Measurements from ENCODE around the gene ZGRF1. TPM values are rescaled to one million over a fixed set of nuclear protein-coding genes. Genes with fewer than 3 reads are reported as not detected.
A peak's percentile ranks its signal among the peaks of the same experiment; 100 is the strongest.
"Not testable (repeated sequence)": the region's sequence is repeated elsewhere in the genome, so short reads cannot be mapped to it uniquely, and the experiment has no call there.

ZGRF1 gene, protein sequence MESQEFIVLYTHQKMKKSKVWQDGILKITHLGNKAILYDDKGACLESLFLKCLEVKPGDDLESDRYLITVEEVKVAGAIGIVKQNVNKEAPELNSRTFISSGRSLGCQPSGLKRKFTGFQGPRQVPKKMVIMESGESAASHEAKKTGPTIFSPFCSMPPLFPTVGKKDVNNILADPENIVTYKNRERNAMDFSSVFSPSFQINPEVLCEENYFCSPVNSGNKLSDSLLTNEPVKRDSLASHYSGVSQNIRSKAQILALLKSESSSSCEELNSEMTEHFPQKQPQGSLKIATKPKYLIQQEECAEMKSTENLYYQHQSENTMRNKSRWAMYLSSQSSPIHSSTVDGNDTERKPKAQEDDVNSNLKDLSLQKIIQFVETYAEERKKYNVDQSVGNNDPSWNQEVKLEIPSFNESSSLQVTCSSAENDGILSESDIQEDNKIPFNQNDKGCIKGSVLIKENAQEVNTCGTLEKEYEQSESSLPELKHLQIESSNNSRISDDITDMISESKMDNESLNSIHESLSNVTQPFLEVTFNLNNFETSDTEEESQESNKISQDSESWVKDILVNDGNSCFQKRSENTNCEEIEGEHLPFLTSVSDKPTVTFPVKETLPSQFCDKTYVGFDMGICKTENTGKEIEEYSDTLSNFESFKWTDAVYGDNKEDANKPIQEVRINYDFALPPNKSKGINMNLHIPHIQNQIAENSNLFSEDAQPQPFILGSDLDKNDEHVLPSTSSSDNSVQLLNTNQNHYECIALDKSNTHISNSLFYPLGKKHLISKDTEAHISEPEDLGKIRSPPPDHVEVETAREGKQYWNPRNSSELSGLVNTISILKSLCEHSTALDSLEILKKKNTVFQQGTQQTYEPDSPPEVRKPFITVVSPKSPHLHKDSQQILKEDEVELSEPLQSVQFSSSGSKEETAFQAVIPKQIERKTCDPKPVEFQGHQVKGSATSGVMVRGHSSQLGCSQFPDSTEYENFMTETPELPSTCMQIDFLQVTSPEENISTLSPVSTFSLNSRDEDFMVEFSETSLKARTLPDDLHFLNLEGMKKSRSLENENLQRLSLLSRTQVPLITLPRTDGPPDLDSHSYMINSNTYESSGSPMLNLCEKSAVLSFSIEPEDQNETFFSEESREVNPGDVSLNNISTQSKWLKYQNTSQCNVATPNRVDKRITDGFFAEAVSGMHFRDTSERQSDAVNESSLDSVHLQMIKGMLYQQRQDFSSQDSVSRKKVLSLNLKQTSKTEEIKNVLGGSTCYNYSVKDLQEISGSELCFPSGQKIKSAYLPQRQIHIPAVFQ (N-terminal part only)
- polyA plus RNA-seq (2013, experiment 1 of 2), result 12.6 TPM
- 14.5 TPM for polyA plus RNA-seq (2013, experiment 2 of 2)

DNA sequence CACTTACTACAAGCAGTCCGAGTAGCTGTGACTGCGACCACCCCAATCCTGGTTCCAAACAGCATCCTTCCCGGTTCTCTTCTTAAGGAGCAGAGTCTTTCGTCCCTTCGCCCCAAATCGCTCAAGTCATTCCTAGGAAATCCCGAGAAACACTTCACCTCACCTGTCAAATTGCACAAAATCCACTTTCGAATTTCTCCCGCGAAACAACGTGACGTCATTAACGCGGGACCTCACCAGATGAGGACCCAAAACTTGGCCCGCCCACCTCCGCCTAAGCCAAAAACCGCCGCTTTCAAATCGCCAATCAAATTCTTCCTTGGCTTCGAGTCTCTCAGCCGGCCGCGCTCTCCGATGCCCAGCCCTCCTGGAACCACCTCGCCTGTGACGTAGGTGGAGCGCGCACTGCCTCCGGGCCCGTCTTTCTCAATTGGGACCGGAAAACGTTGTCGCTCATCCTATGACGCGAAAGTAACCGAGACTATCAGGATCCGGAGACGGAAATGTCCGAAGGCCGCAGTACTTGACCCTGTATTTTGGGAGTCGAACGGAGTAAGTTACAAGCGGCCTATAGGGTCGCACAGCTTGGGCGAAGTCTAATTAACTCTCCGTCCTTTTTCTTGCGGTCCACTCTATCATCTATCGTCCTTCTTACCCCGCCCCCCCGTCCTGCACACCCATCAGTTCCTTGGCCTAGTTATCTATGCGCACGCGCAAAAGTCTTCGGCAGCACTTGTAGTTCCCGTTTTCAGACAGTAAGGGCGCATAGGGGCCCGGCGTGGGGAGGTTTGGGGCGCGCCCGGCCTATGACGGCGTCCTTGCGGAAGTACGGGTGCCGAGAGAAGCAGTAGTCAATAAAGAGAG is at the start of gene ZGRF1, which contains the start of gene LARP7:
Gene ZGRF1 (minus strand): TSS at position 222 of the 864 bp plus-strand sequence. CDS start 3,733 bp downstream, outside the sequence.
Gene LARP7 (plus strand): TSS at position 456 of the 864 bp plus-strand sequence. CDS start 7,527 bp downstream, outside the sequence.
- Histone ChIP-seq H3K27ac (ENCODE audit: low read depth, low read length, severe bottlenecking) (peak within 1 kb of the TSS; percentile 97), H3K4me1 (ENCODE audit: control insufficient read depth, insufficient read depth, low read length, poor library complexity, severe bottlenecking) (peaks cover 4% of the 10 kb centered on the region), H3K9me3 (ENCODE audit: control insufficient read depth, low read length) (no peaks in the 10 kb centered on the region), H3K36me3 (ENCODE audit: control insufficient read depth, insufficient read depth, low read length) (peaks cover 6% of the 10 kb centered on the region), H3K4me3 (ENCODE audit: extremely low read depth, insufficient read depth, low read length, poor library complexity, severe bottlenecking) (peak within 1 kb of the TSS; percentile 82)
- WGBS, 2 experiments (ENCODE audit: insufficient coverage in 2 of 2), result 0% methylated on average over 60 to 63 of the region's 66 CpGs

DNA sequence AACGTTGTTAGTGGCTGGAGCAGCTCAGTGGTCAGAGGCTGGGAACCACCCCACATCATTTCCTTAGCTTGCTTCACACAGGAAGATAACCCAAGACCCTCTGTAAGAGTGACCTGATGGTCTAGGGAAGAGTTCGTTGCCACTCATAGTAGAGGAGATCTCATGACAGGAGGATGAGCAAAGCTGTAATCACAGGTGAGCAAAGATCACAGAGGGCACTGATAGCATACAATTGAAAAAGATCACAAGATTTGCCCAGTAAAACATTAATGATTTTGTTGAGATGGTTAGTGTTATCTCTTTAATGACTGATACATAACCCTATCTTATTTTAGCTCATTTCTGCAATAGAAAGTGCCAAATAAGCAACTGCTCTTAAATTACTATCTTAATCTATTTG is 44.3 kb upstream of the ZGRF1 start:
- Histone ChIP-seq H3K27ac (ENCODE audit: low read depth, low read length, severe bottlenecking) (no peak overlapping the region), H3K9me3 (ENCODE audit: control insufficient read depth, low read length) (no peaks in the 10 kb centered on the region), H3K36me3 (ENCODE audit: control insufficient read depth, insufficient read depth, low read length) (no peaks in the 10 kb centered on the region), H3K4me1 (ENCODE audit: control insufficient read depth, insufficient read depth, low read length, poor library complexity, severe bottlenecking) (no peaks in the 10 kb centered on the region), H3K4me3 (ENCODE audit: extremely low read depth, insufficient read depth, low read length, poor library complexity, severe bottlenecking) (no peak overlapping the region)
- WGBS, 2 experiments (ENCODE audit: insufficient coverage in 2 of 2), result no CpG with 5 or more reads among the region's 2 CpGs

GRCh38 chr4:112677519-112678091 is 40.9 kb upstream of the ZGRF1 start:
- 85 to 95% methylated on average over 2 of the region's 2 CpGs for WGBS, 2 experiments (ENCODE audit: insufficient coverage in 2 of 2)

DNA sequence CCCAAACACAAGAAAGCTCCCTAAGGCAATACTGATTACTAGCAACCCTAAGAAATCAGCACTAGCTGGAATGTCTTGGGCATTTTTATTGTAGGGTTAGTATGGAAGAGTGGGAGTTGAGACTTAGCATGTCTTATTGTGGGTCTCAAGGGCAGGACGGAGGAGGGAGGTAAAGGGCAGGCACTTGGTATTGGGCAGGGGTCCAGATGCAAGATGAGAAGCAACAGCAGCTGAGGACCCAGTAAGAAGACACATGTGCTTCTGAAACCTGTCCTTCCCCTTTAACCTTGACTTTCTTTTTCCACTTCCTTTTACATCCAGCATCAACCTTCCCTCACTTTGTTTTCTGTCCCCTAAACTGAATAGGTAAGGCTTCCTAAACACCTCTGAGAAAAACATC is 37.7 kb upstream of the ZGRF1 start:
- no peaks in the 10 kb centered on the region for H3K4me1 ChIP-seq (ENCODE audit: control insufficient read depth, insufficient read depth, low read length, poor library complexity, severe bottlenecking)

More at GRCh38 chr4:112677519-112678091, 40.9 kb upstream of the ZGRF1 start:
- Histone ChIP-seq H3K4me1 (ENCODE audit: control insufficient read depth, insufficient read depth, low read length, poor library complexity, severe bottlenecking) (no peaks in the 10 kb centered on the region), H3K9me3 (ENCODE audit: control insufficient read depth, low read length) (no peaks in the 10 kb centered on the region), H3K36me3 (ENCODE audit: control insufficient read depth, insufficient read depth, low read length) (no peaks in the 10 kb centered on the region), H3K27ac (ENCODE audit: low read depth, low read length, severe bottlenecking) (no peak overlapping the region), H3K4me3 (ENCODE audit: extremely low read depth, insufficient read depth, low read length, poor library complexity, severe bottlenecking) (no peak overlapping the region)

DNA sequence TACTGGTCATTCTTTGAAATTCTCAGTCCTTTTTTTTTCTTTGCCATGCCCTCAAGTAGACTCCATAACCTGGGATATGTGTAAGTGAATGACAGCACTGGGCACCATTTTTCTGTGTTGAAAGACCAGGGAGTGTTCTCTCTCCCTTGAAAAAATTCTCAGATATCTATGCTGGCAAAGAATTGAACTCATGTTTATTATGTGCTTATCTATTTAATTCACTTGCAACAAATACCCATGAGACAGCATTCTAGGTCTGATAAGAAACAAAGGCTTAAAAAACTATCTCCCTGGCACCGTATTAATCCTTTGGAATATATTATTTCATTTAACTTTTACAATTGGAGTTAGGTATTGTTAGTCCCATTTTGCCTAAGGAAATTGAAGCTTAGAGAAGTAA is 37.0 kb upstream of the ZGRF1 start:
- no peaks in the 10 kb centered on the region for H3K4me1 ChIP-seq (ENCODE audit: control insufficient read depth, insufficient read depth, low read length, poor library complexity, severe bottlenecking)
- no peak overlapping the region for H3K4me3 ChIP-seq (ENCODE audit: extremely low read depth, insufficient read depth, low read length, poor library complexity, severe bottlenecking)
- no peak overlapping the region for H3K27ac ChIP-seq (ENCODE audit: low read depth, low read length, severe bottlenecking)
- no peaks in the 10 kb centered on the region for H3K36me3 ChIP-seq (ENCODE audit: control insufficient read depth, insufficient read depth, low read length)
- WGBS, 2 experiments (ENCODE audit: insufficient coverage in 2 of 2), result no CpG with 5 or more reads among the region's 1 CpG
- no peaks in the 10 kb centered on the region for H3K9me3 ChIP-seq (ENCODE audit: control insufficient read depth, low read length)

More for the DNA sequence above, 37.7 kb upstream of the ZGRF1 start:
- no peak overlapping the region for H3K27ac ChIP-seq (ENCODE audit: low read depth, low read length, severe bottlenecking)
- no peaks in the 10 kb centered on the region for H3K36me3 ChIP-seq (ENCODE audit: control insufficient read depth, insufficient read depth, low read length)
- no peak overlapping the region for H3K4me3 ChIP-seq (ENCODE audit: extremely low read depth, insufficient read depth, low read length, poor library complexity, severe bottlenecking)
- 71 to 80% methylated on average over 1 of the region's 1 CpG for WGBS, 2 experiments (ENCODE audit: insufficient coverage in 2 of 2)
- no peaks in the 10 kb centered on the region for H3K9me3 ChIP-seq (ENCODE audit: control insufficient read depth, low read length)

GRCh38 chr4:112673076-112673475 is 36.4 kb upstream of the ZGRF1 start:
- Histone ChIP-seq H3K4me3 (ENCODE audit: extremely low read depth, insufficient read depth, low read length, poor library complexity, severe bottlenecking) (no peak overlapping the region), H3K4me1 (ENCODE audit: control insufficient read depth, insufficient read depth, low read length, poor library complexity, severe bottlenecking) (no peaks in the 10 kb centered on the region), H3K27ac (ENCODE audit: low read depth, low read length, severe bottlenecking) (no peak overlapping the region), H3K36me3 (ENCODE audit: control insufficient read depth, insufficient read depth, low read length) (no peaks in the 10 kb centered on the region), H3K9me3 (ENCODE audit: control insufficient read depth, low read length) (no peaks in the 10 kb centered on the region)

- Histone ChIP-seq H3K9me3 (ENCODE audit: control insufficient read depth, low read length) (no peaks in the 10 kb centered on the region), H3K27ac (ENCODE audit: low read depth, low read length, severe bottlenecking) (no peak overlapping the region), H3K4me1 (ENCODE audit: control insufficient read depth, insufficient read depth, low read length, poor library complexity, severe bottlenecking) (no peaks in the 10 kb centered on the region), H3K4me3 (ENCODE audit: extremely low read depth, insufficient read depth, low read length, poor library complexity, severe bottlenecking) (no peak overlapping the region), H3K36me3 (ENCODE audit: control insufficient read depth, insufficient read depth, low read length) (no peaks in the 10 kb centered on the region)
- 78 to 92% methylated on average over 2 of the region's 3 CpGs for WGBS, 2 experiments (ENCODE audit: insufficient coverage in 2 of 2)
These were observed 31.4 kb upstream of the ZGRF1 start for GRCh38 chr4:112668131-112668530.

- no peaks in the 10 kb centered on the region for H3K4me1 ChIP-seq (ENCODE audit: control insufficient read depth, insufficient read depth, low read length, poor library complexity, severe bottlenecking)
- WGBS, 2 experiments (ENCODE audit: insufficient coverage in 2 of 2), result 80% methylated on average over 1 of the region's 2 CpGs; no CpG with 5 or more reads in 1 of the 2 experiments
- no peak overlapping the region for H3K27ac ChIP-seq (ENCODE audit: low read depth, low read length, severe bottlenecking)
- H3K36me3 ChIP-seq (ENCODE audit: control insufficient read depth, insufficient read depth, low read length), result no peaks in the 10 kb centered on the region
- no peaks in the 10 kb centered on the region for H3K9me3 ChIP-seq (ENCODE audit: control insufficient read depth, low read length)
- no peak overlapping the region for H3K4me3 ChIP-seq (ENCODE audit: extremely low read depth, insufficient read depth, low read length, poor library complexity, severe bottlenecking)
These were observed 27.9 kb upstream of the ZGRF1 start for GRCh38 chr4:112664611-112665010.

DNA sequence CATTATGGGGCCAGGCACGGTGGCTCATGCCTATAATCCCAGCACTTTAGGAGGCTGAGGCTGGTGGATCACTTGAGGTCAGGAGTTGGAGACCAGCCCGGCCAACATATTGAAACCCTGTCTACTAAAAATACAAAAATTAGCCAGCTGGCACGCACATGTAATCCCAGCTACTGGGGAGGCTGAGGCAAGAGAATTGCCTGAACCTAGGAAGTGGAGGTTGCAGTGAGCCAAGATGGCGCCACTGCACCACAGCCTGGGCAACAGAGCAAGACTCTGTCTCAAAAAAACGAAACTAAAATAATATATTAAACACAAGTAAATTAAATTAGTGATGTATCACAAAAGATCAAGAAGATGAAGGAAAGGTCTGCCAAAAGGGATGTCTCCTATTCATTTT is 19.4 kb upstream of the ZGRF1 start:
- H3K4me3 ChIP-seq (ENCODE audit: extremely low read depth, insufficient read depth, low read length, poor library complexity, severe bottlenecking); H3K9me3 ChIP-seq (ENCODE audit: control insufficient read depth, low read length); H3K27ac ChIP-seq (ENCODE audit: low read depth, low read length, severe bottlenecking): not testable (repeated sequence)
- Histone ChIP-seq H3K4me1 (ENCODE audit: control insufficient read depth, insufficient read depth, low read length, poor library complexity, severe bottlenecking) (peaks cover 15% of the 10 kb centered on the region), H3K36me3 (ENCODE audit: control insufficient read depth, insufficient read depth, low read length) (peaks cover 37% of the 10 kb centered on the region)
- 100% methylated on average over 1 of the region's 5 CpGs for WGBS, 2 experiments (ENCODE audit: insufficient coverage in 2 of 2)

All from mesodermal cell (in vitro differentiated cells).